ENCODE results near the gene CREB3L1.

DNA sequence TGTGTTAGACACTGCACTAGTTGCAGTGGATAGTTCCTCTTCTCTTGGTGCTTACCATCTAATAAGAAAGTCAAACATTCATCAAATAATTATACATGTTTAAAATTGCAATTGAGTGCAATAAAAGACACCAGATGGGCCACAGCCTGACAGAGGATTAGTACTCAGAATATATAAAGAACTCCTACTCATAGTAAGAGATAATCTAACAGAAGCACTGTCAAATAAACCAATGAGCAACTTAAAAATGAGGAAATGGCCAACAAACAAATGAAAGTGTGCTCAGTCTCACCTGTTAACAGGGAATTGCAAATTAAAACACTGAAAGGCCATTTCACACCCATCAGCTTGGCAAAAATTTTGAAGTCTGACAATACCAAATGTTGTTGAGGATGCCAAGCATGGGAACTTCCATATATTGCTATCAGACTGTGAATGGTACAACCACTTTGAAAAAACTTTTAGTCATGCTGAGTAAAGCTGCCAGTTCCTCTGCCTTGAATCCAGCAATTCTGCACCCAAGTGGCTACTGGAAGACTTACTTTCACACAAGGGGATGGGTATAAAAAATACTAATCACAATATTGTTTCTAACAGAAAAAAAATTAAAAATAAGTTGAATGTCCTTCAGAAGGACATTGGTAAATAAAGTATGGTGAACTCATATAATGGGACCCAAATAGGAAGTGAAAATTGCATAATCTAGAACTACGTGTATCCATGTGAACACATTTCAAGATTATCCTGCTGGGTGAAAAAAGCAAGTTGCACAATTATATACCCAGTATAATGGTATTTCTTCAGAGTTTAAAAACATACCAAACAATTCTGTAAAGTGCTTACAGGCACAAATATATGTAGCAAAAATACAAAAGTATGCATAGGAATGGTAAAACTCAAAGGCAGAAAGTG, 41.4 kb upstream of the CREB3L1 start:
- TF ChIP-seq POLR2AphosphoS5 (IDR thresholded peaks at IDR 0.05) (no peak), POLR2A (IDR thresholded peaks at IDR 0.05) (no peak)
- TF ChIP-seq, protein P1, sequence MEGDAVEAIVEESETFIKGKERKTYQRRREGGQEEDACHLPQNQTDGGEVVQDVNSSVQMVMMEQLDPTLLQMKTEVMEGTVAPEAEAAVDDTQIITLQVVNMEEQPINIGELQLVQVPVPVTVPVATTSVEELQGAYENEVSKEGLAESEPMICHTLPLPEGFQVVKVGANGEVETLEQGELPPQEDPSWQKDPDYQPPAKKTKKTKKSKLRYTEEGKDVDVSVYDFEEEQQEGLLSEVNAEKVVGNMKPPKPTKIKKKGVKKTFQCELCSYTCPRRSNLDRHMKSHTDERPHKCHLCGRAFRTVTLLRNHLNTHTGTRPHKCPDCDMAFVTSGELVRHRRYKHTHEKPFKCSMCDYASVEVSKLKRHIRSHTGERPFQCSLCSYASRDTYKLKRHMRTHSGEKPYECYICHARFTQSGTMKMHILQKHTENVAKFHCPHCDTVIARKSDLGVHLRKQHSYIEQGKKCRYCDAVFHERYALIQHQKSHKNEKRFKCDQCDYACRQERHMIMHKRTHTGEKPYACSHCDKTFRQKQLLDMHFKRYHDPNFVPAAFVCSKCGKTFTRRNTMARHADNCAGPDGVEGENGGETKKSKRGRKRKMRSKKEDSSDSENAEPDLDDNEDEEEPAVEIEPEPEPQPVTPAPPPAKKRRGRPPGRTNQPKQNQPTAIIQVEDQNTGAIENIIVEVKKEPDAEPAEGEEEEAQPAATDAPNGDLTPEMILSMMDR (IDR thresholded peaks at IDR 0.05 in 8 of 11, conservative IDR thresholded peaks at IDR 0.05 in 3 of 11) = no peak
